IPS-11a (cell line): ENCODE measurements around the gene CRTC2.

Experiments
- H3K4me3 ChIP-seq: one replicate; pipeline ENCODE4 v1.5.1; 2013; ENCODE audit warnings: low read depth, low read length, control low read depth

Gene CRTC2

GRCh38 chr1:153899509-153899908 lies 58.9 kb downstream of the CRTC2 start:
- no peak overlapping the region for H3K4me3 ChIP-seq
